DOHH2 (cell line): ENCODE results near the gene ADM.

Experiments
- H3F3A ChIP-seq: fragments of 200-600 bp; sonication (generic), shearing (Covaris generic); 2 replicates; pipeline ENCODE4 v1.6.0; 2016; ENCODE audit warnings: antibody characterized with exemption, mild to moderate bottlenecking; ENCODE audit not compliant: control insufficient read depth, insufficient read depth
- H3K27ac ChIP-seq: fragments of 200-600 bp; sonication (generic); 2 replicates; pipeline ENCODE4 v1.5.1; 2014; ENCODE audit warnings: low read depth, mild to moderate bottlenecking, low read length, moderate library complexity
- H3K27me3 ChIP-seq: fragments of 200-600 bp; sonication (generic); 2 replicates; pipeline ENCODE4 v1.6.1; 2014; ENCODE audit warnings: mild to moderate bottlenecking, low read length, mixed read lengths; ENCODE audit not compliant: control insufficient read depth
- H3K36me3 ChIP-seq: fragments of 200-600 bp; sonication (generic); 2 replicates; pipeline ENCODE4 v1.6.1; 2014; ENCODE audit warnings: mild to moderate bottlenecking, low read length, moderate library complexity, mixed read lengths; ENCODE audit not compliant: control insufficient read depth
- H3K4me1 ChIP-seq: fragments of 200-600 bp; sonication (generic); 2 replicates; pipeline ENCODE4 v1.6.1; 2014; ENCODE audit warnings: mild to moderate bottlenecking, low read length, mixed read lengths; ENCODE audit not compliant: control insufficient read depth
- H3K4me2 ChIP-seq: fragments of 200-600 bp; sonication (generic); 2 replicates; pipeline ENCODE4 v1.6.0; 2014; ENCODE audit warnings: mild to moderate bottlenecking, low read length, moderate library complexity
- H3K4me3 ChIP-seq: fragments of 200-600 bp; sonication (generic); 2 replicates; pipeline ENCODE4 v1.5.1; 2014; ENCODE audit warnings: mild to moderate bottlenecking, low read length, mixed read lengths
- H3K79me2 ChIP-seq: fragments of 200-600 bp; sonication (generic); 2 replicates; pipeline ENCODE4 v1.6.1; 2014; ENCODE audit warnings: mild to moderate bottlenecking, low read length, mixed read lengths; ENCODE audit not compliant: control insufficient read depth
- H3K9me2 ChIP-seq: fragments of 200-600 bp; sonication (generic); replicated peaks from 2 replicates; pipeline ENCODE4 v1.6.1; 2014; ENCODE audit warnings: mild to moderate bottlenecking, low read length, mixed read lengths; ENCODE audit not compliant: control insufficient read depth
- H3K9me3 ChIP-seq: fragments of 200-600 bp; sonication (generic); 2 replicates; pipeline ENCODE4 v1.6.1; 2014; ENCODE audit warnings: antibody characterized with exemption, low read length, mixed read lengths; ENCODE audit not compliant: control insufficient read depth, insufficient read depth
- H4K20me1 ChIP-seq: fragments of 200-600 bp; sonication (generic); 2 replicates; pipeline ENCODE4 v1.6.0; 2014; ENCODE audit warnings: low read depth, mild to moderate bottlenecking, antibody characterized with exemption, low read length, moderate library complexity; ENCODE audit not compliant: control insufficient read depth, insufficient read depth
- EZH2phosphoT487 ChIP-seq: fragments of 200-600 bp; sonication (generic); IDR thresholded peaks from 2 replicates; pipeline ENCODE4 v1.6.1; 2017; ENCODE audit warnings: borderline replicate concordance, mild to moderate bottlenecking, antibody characterized with exemption, low read length, moderate library complexity, mixed read lengths
- TF ChIP-seq, protein P1 (sequence below): fragments of 200-600 bp; sonication (generic); IDR thresholded peaks from one replicate; pipeline ENCODE4 v1.5.1; 2014; ENCODE audit warnings: antibody characterized with exemption, mild to moderate bottlenecking, low read depth, low read length; ENCODE audit not compliant: poor library complexity, severe bottlenecking

ADM gene

GRCh38 chr11:10325277-10326011 lies 20.6 kb downstream of the ADM start:
- Histone ChIP-seq H3K4me1 (peaks cover 8% of the 10 kb centered on the region; the same call in 1 of the 2 replicates), H3K27ac (no peak overlapping the region), H3K4me2 (no peak overlapping the region), H3K27me3 (peaks cover 38% of the 10 kb centered on the region), H3K4me3 (no peak overlapping the region), H4K20me1 (no peaks in the 10 kb centered on the region), H3K9me3 (no peaks in the 10 kb centered on the region), H3K9me2 (no peaks in the 10 kb centered on the region), H3K79me2 (no peaks in the 10 kb centered on the region), H3F3A (no peaks in the 10 kb centered on the region), H3K36me3 (no peaks in the 10 kb centered on the region)
- TF ChIP-seq EZH2phosphoT487 = no peak
- TF ChIP-seq, protein P1, sequence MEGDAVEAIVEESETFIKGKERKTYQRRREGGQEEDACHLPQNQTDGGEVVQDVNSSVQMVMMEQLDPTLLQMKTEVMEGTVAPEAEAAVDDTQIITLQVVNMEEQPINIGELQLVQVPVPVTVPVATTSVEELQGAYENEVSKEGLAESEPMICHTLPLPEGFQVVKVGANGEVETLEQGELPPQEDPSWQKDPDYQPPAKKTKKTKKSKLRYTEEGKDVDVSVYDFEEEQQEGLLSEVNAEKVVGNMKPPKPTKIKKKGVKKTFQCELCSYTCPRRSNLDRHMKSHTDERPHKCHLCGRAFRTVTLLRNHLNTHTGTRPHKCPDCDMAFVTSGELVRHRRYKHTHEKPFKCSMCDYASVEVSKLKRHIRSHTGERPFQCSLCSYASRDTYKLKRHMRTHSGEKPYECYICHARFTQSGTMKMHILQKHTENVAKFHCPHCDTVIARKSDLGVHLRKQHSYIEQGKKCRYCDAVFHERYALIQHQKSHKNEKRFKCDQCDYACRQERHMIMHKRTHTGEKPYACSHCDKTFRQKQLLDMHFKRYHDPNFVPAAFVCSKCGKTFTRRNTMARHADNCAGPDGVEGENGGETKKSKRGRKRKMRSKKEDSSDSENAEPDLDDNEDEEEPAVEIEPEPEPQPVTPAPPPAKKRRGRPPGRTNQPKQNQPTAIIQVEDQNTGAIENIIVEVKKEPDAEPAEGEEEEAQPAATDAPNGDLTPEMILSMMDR = no peak

DNA sequence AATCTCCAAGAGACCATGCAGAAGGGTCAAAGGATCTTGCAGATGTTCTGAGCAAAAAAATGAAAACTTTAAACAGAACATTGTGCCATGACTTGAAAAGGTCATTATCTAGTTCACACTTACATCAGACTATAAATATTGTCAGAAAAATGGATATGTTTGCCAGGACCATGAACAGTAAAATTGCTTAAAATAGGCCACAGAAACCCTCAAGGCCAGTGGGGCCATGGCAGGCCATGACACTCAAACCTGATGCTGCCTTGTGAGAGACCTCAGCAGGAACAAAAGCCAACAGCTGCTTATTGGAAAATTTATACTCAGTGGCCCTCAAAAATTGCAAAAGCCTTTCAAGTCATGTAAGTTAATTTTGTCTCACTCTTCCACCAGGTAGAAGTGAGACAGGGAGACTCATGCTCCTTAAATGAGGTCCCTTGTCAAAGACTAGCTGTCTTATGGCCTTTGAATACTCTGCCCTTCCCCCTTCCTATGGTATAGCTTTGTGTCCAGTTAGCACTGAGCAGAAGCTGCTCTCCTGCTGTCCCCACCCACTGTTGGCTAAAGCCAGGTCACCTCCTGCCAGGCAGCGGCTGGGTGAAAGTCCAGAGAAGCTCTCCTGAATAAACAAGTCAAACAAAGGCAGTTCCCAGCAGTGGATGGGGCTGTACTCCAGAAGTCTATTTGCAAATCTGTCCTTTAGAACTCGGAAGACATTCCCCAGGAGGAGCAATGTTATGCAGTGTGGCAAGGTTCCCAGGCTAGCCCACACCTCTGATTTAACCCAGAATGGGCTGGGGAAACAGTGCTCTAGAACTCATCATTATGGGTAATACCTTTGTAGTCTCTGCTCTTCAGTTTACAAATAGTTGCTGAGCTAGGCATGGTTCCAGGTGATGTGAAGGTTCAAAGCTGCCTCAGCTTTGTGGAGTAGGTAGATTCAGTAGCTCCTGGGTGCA lies 21.4 kb downstream of the ADM start:
- TF ChIP-seq, protein P1 = no peak
- no peak for TF ChIP-seq EZH2phosphoT487
- Histone ChIP-seq H3K27ac (no peak overlapping the region), H3K4me1 (peaks cover 8% of the 10 kb centered on the region; the same call in 1 of the 2 replicates), H3K36me3 (no peaks in the 10 kb centered on the region), H3K9me3 (no peaks in the 10 kb centered on the region), H3K4me3 (no peak overlapping the region), H3F3A (no peaks in the 10 kb centered on the region), H3K9me2 (no peaks in the 10 kb centered on the region), H3K4me2 (no peak overlapping the region), H4K20me1 (no peaks in the 10 kb centered on the region), H3K27me3 (peaks cover 38% of the 10 kb centered on the region), H3K79me2 (no peaks in the 10 kb centered on the region)

GRCh38 chr11:10327254-10327653 lies 22.4 kb downstream of the ADM start:
- Histone ChIP-seq H3K4me2 (no peak overlapping the region), H3K36me3 (no peaks in the 10 kb centered on the region), H3K27ac (no peak overlapping the region)

More at GRCh38 chr11:10327254-10327653, 22.4 kb downstream of the ADM start:
- no peaks in the 10 kb centered on the region for H4K20me1 ChIP-seq
- H3K9me3 ChIP-seq = no peaks in the 10 kb centered on the region
- H3K4me1 ChIP-seq = peaks cover 8% of the 10 kb centered on the region; the same call in 1 of the 2 replicates
- no peaks in the 10 kb centered on the region for H3F3A ChIP-seq
- no peaks in the 10 kb centered on the region for H3K79me2 ChIP-seq
- no peak overlapping the region for H3K4me3 ChIP-seq
- H3K27me3 ChIP-seq = peaks cover 38% of the 10 kb centered on the region
- H3K9me2 ChIP-seq = no peaks in the 10 kb centered on the region
- TF ChIP-seq, protein P1 = no peak
- TF ChIP-seq EZH2phosphoT487 = no peak
